ENCODE results near the gene EDA. TPM values are rescaled to one million over a fixed set of nuclear protein-coding genes. Genes with fewer than 3 reads are reported as not detected.

EDA gene
- total RNA-seq, 3 donors from 2014 or later (not counting 1 experiment from before 2014, with no cell fraction given), result 0.50 to 0.65 TPM; not detected in 1

GRCh38 chrX:69761633-69762032 is 145.7 kb downstream of the EDA start:
- Mint-ChIP-seq H3K9me3 (no peaks in the 10 kb centered on the region), H3K27ac (no peak overlapping the region), H3K4me1 (no peaks in the 10 kb centered on the region), H3K4me3 (no peak overlapping the region), H3K36me3 (no peaks in the 10 kb centered on the region), H3K27me3 (ENCODE audit: low read depth in 2 of 2) (no peaks in the 10 kb centered on the region)
- Histone ChIP-seq H3K4me1 (ENCODE audit: control insufficient read depth, insufficient read depth, low read length) (no peaks in the 10 kb centered on the region), H3K4me3 (ENCODE audit: low read length) (no peak overlapping the region), H3K27ac (ENCODE audit: low read length) (no peak overlapping the region), H3K9me3 (ENCODE audit: control insufficient read depth, insufficient read depth, low read length) (no peaks in the 10 kb centered on the region), H3K36me3 (ENCODE audit: control insufficient read depth, insufficient read depth, low read length) (no peaks in the 10 kb centered on the region), H3K27me3 (ENCODE audit: control insufficient read depth, insufficient read depth, low read length) (no peaks in the 10 kb centered on the region)
- WGBS (ENCODE audit: insufficient coverage), result 70% methylated on average over 1 of the region's 3 CpGs
- ATAC-seq (no peak), DNase-seq (no peak)
- intact Hi-C loops (cut with micrococcal nuclease), result no loop called here
- TF ChIP-seq CTCF (IDR thresholded peaks at IDR 0.05), result no peak

DNA sequence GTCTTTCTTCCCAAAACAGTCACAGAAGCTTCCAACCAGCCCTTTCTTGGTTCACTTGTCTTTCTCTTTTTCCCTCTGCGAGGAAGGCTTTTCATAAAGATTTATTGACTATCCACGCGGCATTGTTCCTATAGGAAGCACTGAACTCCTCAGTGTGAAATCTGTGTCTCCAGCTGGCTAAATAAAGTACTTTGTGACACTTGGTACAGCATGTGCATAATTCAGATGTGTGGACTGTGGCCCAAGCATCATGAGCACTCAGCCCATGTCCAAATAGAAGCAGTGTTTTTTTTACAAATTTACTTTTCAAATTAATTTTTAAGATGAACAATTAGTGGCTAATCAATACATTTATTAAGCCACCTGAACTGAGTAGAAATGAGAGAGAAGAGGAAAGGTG is 146.4 kb downstream of the EDA start:
- Histone ChIP-seq H3K27me3 (ENCODE audit: control insufficient read depth, insufficient read depth, low read length) (no peaks in the 10 kb centered on the region), H3K4me3 (ENCODE audit: low read length) (no peak overlapping the region), H3K36me3 (ENCODE audit: control insufficient read depth, insufficient read depth, low read length) (no peaks in the 10 kb centered on the region), H3K9me3 (ENCODE audit: control insufficient read depth, insufficient read depth, low read length) (no peaks in the 10 kb centered on the region), H3K4me1 (ENCODE audit: control insufficient read depth, insufficient read depth, low read length) (no peaks in the 10 kb centered on the region), H3K27ac (ENCODE audit: low read length) (no peak overlapping the region)
- Mint-ChIP-seq H3K4me1 (no peaks in the 10 kb centered on the region), H3K4me3 (no peak overlapping the region), H3K27ac (no peak overlapping the region), H3K9me3 (no peaks in the 10 kb centered on the region), H3K36me3 (no peaks in the 10 kb centered on the region), H3K27me3 (ENCODE audit: low read depth in 2 of 2) (no peaks in the 10 kb centered on the region)
- DNase-seq, result no peak
- 33% methylated on average over 1 of the region's 3 CpGs for WGBS (ENCODE audit: insufficient coverage)
- ATAC-seq, result no peak
- TF ChIP-seq CTCF (IDR thresholded peaks at IDR 0.05), result no peak
- intact Hi-C loops (cut with micrococcal nuclease), result no loop called here

GRCh38 chrX:69793260-69793935 is 177.5 kb downstream of the EDA start:
- H3K27me3 ChIP-seq (ENCODE audit: control insufficient read depth, insufficient read depth, low read length), result no peaks in the 10 kb centered on the region
- peaks cover 0 to 6% of the 10 kb centered on the region in 2 donors for H3K27me3 Mint-ChIP-seq (ENCODE audit: low read depth in 2 of 2)
- no peaks in the 10 kb centered on the region for H3K36me3 ChIP-seq (ENCODE audit: control insufficient read depth, insufficient read depth, low read length)
- no peak for TF ChIP-seq CTCF (IDR thresholded peaks at IDR 0.05)
- no peak overlapping the region for H3K27ac ChIP-seq (ENCODE audit: low read length)
- no peaks in the 10 kb centered on the region for H3K4me1 ChIP-seq (ENCODE audit: control insufficient read depth, insufficient read depth, low read length)
- no peaks in the 10 kb centered on the region for H3K4me1 Mint-ChIP-seq
- DNase-seq (no peak), ATAC-seq (no peak)
- 40% methylated on average over 1 of the region's 4 CpGs for WGBS (ENCODE audit: insufficient coverage)
- no peak overlapping the region for H3K27ac Mint-ChIP-seq
- no peak overlapping the region for H3K4me3 Mint-ChIP-seq
- intact Hi-C loops (cut with micrococcal nuclease), result no loop called here
- H3K9me3 Mint-ChIP-seq, result peaks cover 0 to 12% of the 10 kb centered on the region in 2 donors
- no peaks in the 10 kb centered on the region for H3K36me3 Mint-ChIP-seq
- no peak overlapping the region for H3K4me3 ChIP-seq (ENCODE audit: low read length)
- H3K9me3 ChIP-seq (ENCODE audit: control insufficient read depth, insufficient read depth, low read length), result no peaks in the 10 kb centered on the region

DNA sequence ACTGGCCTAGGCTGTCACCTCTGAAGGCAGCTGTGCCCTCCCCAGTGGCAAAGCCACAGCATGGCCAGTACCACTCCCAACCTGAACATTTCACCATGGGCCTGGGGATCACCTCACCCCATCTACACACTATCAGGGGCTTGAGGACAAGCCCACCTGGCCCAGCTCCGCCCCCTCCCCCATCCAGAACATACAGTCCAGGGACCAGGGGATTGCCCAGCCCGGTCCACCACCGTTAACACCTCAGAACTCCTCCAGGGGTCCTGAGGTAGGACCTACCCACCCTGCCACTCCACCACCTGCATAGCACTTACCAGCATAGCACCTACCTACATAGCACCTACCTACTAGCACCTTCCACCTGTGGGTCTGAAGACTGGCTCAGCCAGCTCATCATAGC is 179.8 kb downstream of the EDA start:
- WGBS (ENCODE audit: insufficient coverage), result 92% methylated on average over 3 of the region's 3 CpGs
- Histone ChIP-seq H3K36me3 (ENCODE audit: control insufficient read depth, insufficient read depth, low read length) (no peaks in the 10 kb centered on the region), H3K9me3 (ENCODE audit: control insufficient read depth, insufficient read depth, low read length) (no peaks in the 10 kb centered on the region), H3K27ac (ENCODE audit: low read length) (no peak overlapping the region), H3K4me3 (ENCODE audit: low read length) (no peak overlapping the region), H3K4me1 (ENCODE audit: control insufficient read depth, insufficient read depth, low read length) (no peaks in the 10 kb centered on the region), H3K27me3 (ENCODE audit: control insufficient read depth, insufficient read depth, low read length) (no peaks in the 10 kb centered on the region)
- Mint-ChIP-seq H3K27ac (no peak overlapping the region), H3K9me3 (peaks cover 0 to 10% of the 10 kb centered on the region in 2 donors), H3K4me3 (no peak overlapping the region), H3K4me1 (no peaks in the 10 kb centered on the region), H3K36me3 (no peaks in the 10 kb centered on the region), H3K27me3 (ENCODE audit: low read depth in 2 of 2) (peaks cover 0 to 6% of the 10 kb centered on the region in 2 donors)
- no peak for ATAC-seq
- intact Hi-C loops (cut with micrococcal nuclease), result no loop called here
- TF ChIP-seq CTCF (IDR thresholded peaks at IDR 0.05), result no peak
- no peak for DNase-seq
